Parathyroid adenoma (tissue), 2 donors: Measurements from ENCODE around the gene CYP8B1.

Experiments used
- H2AFZ ChIP-seq: fragments of 300-600 bp; sonication (generic); one replicate; pipeline ENCODE4 v1.7.0; 2017; ENCODE audit warnings: antibody characterized with exemption, mild to moderate bottlenecking
- H3K27ac ChIP-seq: fragments of 300-600 bp; sonication (generic); one replicate; pipeline ENCODE4 v1.7.0; 2017
- H3K27me3 ChIP-seq: fragments of 300-600 bp; sonication (generic); one replicate; pipeline ENCODE4 v1.7.0; 2017; ENCODE audit warnings: low read length; ENCODE audit not compliant: control insufficient read depth, insufficient read depth
- H3K36me3 ChIP-seq: fragments of 300-600 bp; sonication (generic); one replicate; pipeline ENCODE4 v1.7.0; 2017; ENCODE audit warnings: low read length; ENCODE audit not compliant: control insufficient read depth, insufficient read depth
- H3K4me1 ChIP-seq: fragments of 300-600 bp; sonication (generic); one replicate; pipeline ENCODE4 v1.7.0; 2017; ENCODE audit warnings: control low read depth
- H3K4me2 ChIP-seq: fragments of 300-600 bp; sonication (generic); one replicate; pipeline ENCODE4 v1.7.0; 2017; ENCODE audit warnings: low read length
- H3K4me3 ChIP-seq: fragments of 300-600 bp; sonication (generic); one replicate; pipeline ENCODE4 v1.7.0; 2017; ENCODE audit warnings: low read depth, low read length
- H3K79me2 ChIP-seq: fragments of 300-600 bp; sonication (generic); one replicate; pipeline ENCODE4 v1.7.0; 2017; ENCODE audit warnings: control low read depth
- H3K9ac ChIP-seq: fragments of 300-600 bp; sonication (generic); one replicate; pipeline ENCODE4 v1.7.0; 2017; ENCODE audit warnings: mild to moderate bottlenecking
- H3K9me3 ChIP-seq: fragments of 300-600 bp; sonication (generic); one replicate; pipeline ENCODE4 v1.7.0; 2017; ENCODE audit warnings: low read length; ENCODE audit not compliant: control insufficient read depth
- TF ChIP-seq, protein P1 (sequence below): fragments of 300-600 bp; sonication (generic); IDR thresholded peaks from one replicate; pipeline ENCODE4 v1.7.0; 2017; ENCODE audit warnings: antibody characterized with exemption, mild to moderate bottlenecking
- donor health status: primary hyperparathyroidism.

CYP8B1 gene

DNA sequence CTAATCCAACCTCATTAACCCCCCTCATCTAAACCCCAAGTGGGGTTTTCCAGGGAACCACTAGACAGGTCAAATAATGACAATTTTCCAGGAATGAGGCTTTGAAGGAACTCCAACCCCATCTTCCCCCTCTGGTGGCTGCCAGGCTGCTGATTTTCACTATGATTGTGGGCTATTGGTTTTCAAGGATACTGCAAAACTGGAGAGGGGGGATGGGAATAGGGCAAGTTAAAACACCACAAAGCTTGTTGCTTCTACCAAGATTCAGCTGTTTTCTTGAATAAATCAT lies 19.8 kb upstream of the CYP8B1 start:
- Histone ChIP-seq H2AFZ (no peak overlapping the region), H3K9me3 (no peaks in the 10 kb centered on the region), H3K4me2 (no peak overlapping the region), H3K4me1 (no peaks in the 10 kb centered on the region), H3K79me2 (no peaks in the 10 kb centered on the region), H3K36me3 (no peaks in the 10 kb centered on the region), H3K4me3 (no peak overlapping the region), H3K27ac (no peak overlapping the region), H3K9ac (no peak overlapping the region), H3K27me3 (no peaks in the 10 kb centered on the region)
- TF ChIP-seq, protein P1, sequence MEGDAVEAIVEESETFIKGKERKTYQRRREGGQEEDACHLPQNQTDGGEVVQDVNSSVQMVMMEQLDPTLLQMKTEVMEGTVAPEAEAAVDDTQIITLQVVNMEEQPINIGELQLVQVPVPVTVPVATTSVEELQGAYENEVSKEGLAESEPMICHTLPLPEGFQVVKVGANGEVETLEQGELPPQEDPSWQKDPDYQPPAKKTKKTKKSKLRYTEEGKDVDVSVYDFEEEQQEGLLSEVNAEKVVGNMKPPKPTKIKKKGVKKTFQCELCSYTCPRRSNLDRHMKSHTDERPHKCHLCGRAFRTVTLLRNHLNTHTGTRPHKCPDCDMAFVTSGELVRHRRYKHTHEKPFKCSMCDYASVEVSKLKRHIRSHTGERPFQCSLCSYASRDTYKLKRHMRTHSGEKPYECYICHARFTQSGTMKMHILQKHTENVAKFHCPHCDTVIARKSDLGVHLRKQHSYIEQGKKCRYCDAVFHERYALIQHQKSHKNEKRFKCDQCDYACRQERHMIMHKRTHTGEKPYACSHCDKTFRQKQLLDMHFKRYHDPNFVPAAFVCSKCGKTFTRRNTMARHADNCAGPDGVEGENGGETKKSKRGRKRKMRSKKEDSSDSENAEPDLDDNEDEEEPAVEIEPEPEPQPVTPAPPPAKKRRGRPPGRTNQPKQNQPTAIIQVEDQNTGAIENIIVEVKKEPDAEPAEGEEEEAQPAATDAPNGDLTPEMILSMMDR = no peak

DNA sequence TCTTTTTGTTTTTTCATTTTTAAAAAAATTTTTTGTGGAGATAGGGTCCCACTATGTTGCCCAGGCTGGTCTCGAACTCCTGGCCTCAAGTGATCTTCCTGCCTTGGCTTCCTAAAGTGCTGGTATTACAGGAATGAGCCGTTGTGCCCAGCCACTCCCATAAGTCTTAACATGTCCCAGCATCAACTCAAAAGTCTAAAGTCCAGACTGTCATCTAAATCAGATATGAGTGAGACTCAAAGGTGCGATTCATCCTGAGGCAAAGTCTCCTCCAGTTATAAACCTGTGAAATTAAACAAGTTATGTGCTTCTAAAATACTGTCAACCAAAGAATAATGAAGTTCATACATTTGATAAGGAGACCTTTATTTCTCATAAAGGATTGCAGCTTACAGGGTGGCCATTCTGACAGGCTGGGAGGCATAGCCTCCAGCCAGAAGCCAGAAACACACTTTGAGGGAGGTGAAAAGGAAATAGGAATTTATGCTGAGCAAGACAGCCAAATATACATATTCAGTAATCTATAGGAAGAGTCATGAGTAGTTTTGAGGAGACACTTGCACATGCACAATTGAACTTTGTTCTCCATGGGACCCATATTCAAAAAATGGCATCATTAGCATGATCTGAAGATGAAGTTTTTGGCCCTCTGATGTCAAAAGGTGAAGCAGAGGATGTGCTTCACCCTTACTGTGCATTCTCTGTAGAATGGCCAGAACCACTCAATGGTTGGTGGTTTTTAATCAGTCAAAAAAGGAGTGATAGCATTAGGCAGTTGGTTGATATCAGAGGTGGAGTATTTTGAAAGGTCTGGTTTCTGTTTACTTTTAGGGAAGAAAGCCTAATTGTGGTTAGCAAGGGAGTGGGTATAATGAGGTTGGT lies 19.3 kb upstream of the CYP8B1 start:
- TF ChIP-seq, protein P1 = no peak
- Histone ChIP-seq H3K9me3 (no peaks in the 10 kb centered on the region), H3K4me3 (no peak overlapping the region), H3K27me3 (no peaks in the 10 kb centered on the region), H3K36me3 (no peaks in the 10 kb centered on the region), H3K4me2 (no peak overlapping the region), H2AFZ (no peak overlapping the region), H3K9ac (no peak overlapping the region), H3K27ac (no peak overlapping the region), H3K79me2 (no peaks in the 10 kb centered on the region), H3K4me1 (no peaks in the 10 kb centered on the region)

DNA sequence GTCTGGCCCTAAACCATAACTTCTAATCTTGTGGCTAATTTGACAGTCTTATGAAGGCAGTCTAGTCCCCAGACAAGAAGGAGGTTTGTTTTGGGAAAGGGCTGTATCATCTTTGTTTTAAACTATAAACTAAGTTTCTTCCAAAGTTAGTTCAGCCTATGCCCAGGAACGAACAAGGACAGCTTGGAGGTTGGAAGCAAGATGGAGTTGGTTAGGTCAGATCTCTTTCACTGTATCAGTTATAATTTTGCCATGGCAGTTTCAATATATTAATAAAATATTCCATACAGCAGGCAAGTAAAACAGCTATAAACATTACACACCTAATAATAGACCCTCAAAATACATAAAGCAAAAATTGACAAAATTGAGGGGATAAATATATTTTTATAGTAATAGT lies 17.1 kb upstream of the CYP8B1 start:
- Histone ChIP-seq H3K4me1 (no peaks in the 10 kb centered on the region), H3K4me2 (no peak overlapping the region), H2AFZ (no peak overlapping the region), H3K27ac (no peak overlapping the region), H3K27me3 (no peaks in the 10 kb centered on the region), H3K9me3 (no peaks in the 10 kb centered on the region), H3K9ac (no peak overlapping the region), H3K36me3 (no peaks in the 10 kb centered on the region), H3K79me2 (no peaks in the 10 kb centered on the region), H3K4me3 (no peak overlapping the region)
- TF ChIP-seq, protein P1 = no peak

DNA sequence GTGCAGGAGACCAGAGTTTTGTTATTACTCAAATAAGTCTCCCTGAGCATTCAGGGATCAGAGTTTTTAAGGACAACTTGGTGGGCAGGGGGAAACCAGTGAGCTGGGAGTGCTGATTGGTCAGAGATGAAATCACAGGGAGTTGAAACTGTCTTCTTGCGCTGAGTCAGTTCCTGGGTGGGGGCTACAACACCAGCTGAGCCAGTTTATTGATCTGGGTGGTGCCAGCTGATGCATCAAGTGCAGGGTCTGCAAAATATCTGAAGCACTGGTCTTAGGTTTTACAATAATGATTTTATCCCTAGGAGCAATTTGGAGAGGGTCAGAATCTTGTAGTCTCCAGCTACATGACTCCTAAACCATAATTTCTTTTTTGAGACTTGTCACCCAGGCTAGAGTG lies 16.5 kb upstream of the CYP8B1 start:
- no peak overlapping the region for H3K4me2 ChIP-seq
- no peaks in the 10 kb centered on the region for H3K27me3 ChIP-seq
- no peak overlapping the region for H3K27ac ChIP-seq
- no peaks in the 10 kb centered on the region for H3K9me3 ChIP-seq
- no peak overlapping the region for H3K9ac ChIP-seq
- H3K79me2 ChIP-seq = no peaks in the 10 kb centered on the region
- no peaks in the 10 kb centered on the region for H3K36me3 ChIP-seq
- no peak overlapping the region for H3K4me3 ChIP-seq
- H3K4me1 ChIP-seq = no peaks in the 10 kb centered on the region
- no peak overlapping the region for H2AFZ ChIP-seq
- TF ChIP-seq, protein P1 = no peak

DNA sequence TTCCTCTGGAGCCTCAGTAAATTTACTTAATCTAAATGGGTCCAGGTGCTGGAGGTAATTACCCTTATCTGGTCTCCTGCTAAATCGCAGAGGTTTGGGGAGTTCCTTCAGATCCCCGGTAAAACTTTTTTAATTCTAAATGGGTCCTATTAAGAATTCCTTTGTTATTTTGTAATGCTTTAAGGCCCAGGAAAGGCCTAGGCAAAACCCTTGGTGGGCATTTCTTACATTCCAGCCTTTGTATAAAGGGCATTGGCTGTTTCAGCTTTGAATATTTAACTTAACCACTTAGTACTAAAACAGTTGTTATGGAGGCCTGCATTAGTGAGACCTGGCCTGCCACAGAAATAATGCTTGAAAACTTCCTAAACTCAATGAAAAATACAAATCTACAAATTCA lies 15.4 kb upstream of the CYP8B1 start:
- H3K27me3 ChIP-seq = no peaks in the 10 kb centered on the region
- H3K4me3 ChIP-seq = no peak overlapping the region
- TF ChIP-seq, protein P1 = no peak
- no peak overlapping the region for H3K4me2 ChIP-seq
- H3K4me1 ChIP-seq = no peaks in the 10 kb centered on the region
- H3K9me3 ChIP-seq = no peaks in the 10 kb centered on the region
- no peaks in the 10 kb centered on the region for H3K36me3 ChIP-seq
- H3K79me2 ChIP-seq = no peaks in the 10 kb centered on the region
- no peak overlapping the region for H2AFZ ChIP-seq
- H3K27ac ChIP-seq = no peak overlapping the region
- no peak overlapping the region for H3K9ac ChIP-seq
